ENCODE data around the gene FSTL4.

Gene FSTL4

DNA sequence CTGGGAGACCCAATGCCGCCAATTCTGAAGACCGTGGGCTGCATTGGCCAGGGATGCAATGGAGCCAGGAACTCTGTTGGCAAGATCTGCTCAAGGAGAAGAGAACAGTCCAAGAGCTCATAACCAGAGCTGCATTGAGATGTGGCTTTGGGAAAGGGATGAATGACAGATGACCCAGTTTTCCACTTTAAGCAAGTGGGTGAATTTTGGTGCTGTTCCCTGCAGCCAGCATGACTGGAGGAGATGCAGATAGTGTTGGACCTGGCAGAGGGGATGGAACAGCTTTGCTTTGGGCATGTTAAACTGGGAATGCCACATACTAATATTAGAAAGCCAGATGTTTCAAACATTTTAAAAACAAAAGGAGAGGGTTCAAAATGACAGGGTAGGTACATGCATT lies 143.1 kb downstream of the FSTL4 start:
- DNase-seq: no peak
- H3K9ac ChIP-seq (ENCODE audit: low read depth, low read length): no peak overlapping the region
- no peak for TF ChIP-seq CTCF (IDR thresholded peaks at IDR 0.05; ENCODE audit: borderline replicate concordance, extremely low read depth, low read length, poor library complexity, severe bottlenecking)
- no peak for TF ChIP-seq EZH2 (IDR thresholded peaks at IDR 0.05; ENCODE audit: borderline replicate concordance, low read depth, low read length, severe bottlenecking)
- no peaks in the 10 kb centered on the region for H3K36me3 ChIP-seq (ENCODE audit: insufficient read depth, low read length)
- H3K9me3 ChIP-seq (ENCODE audit: insufficient read depth, low read length, severe bottlenecking): no peaks in the 10 kb centered on the region
- no peak overlapping the region for H3K4me2 ChIP-seq (ENCODE audit: insufficient read depth, low read length)
- no peak overlapping the region for H3K27ac ChIP-seq (ENCODE audit: low read length)
- H3K27me3 ChIP-seq (ENCODE audit: insufficient read depth, low read length, poor library complexity): no peaks in the 10 kb centered on the region
- H3K4me1 ChIP-seq (ENCODE audit: insufficient read depth, low read length): peaks cover 36% of the 10 kb centered on the region
- no peak overlapping the region for H2AFZ ChIP-seq (ENCODE audit: low read depth, low read length)
- no peak overlapping the region for H3K4me3 ChIP-seq (ENCODE audit: low read depth in 1 of 2, low read length in 2 of 2)
- no peaks in the 10 kb centered on the region for H3K79me2 ChIP-seq (ENCODE audit: insufficient read depth, low read length)
- no peaks in the 10 kb centered on the region for H4K20me1 ChIP-seq (ENCODE audit: insufficient read depth, low read length)
- no peak for ATAC-seq (ENCODE audit: insufficient read depth, low read depth)

- peaks cover 36% of the 10 kb centered on the region for H3K4me1 ChIP-seq (ENCODE audit: insufficient read depth, low read length)
- no peak overlapping the region for H2AFZ ChIP-seq (ENCODE audit: low read depth, low read length)
- no peaks in the 10 kb centered on the region for H3K36me3 ChIP-seq (ENCODE audit: insufficient read depth, low read length)
- no peak for TF ChIP-seq EZH2 (IDR thresholded peaks at IDR 0.05; ENCODE audit: borderline replicate concordance, low read depth, low read length, severe bottlenecking)
- TF ChIP-seq CTCF (IDR thresholded peaks at IDR 0.05; ENCODE audit: borderline replicate concordance, extremely low read depth, low read length, poor library complexity, severe bottlenecking): no peak
- no peak overlapping the region for H3K9ac ChIP-seq (ENCODE audit: low read depth, low read length)
- no peak overlapping the region for H3K4me3 ChIP-seq (ENCODE audit: low read depth in 1 of 2, low read length in 2 of 2)
- H3K27ac ChIP-seq (ENCODE audit: low read length): no peak overlapping the region
- H3K79me2 ChIP-seq (ENCODE audit: insufficient read depth, low read length): no peaks in the 10 kb centered on the region
- no peaks in the 10 kb centered on the region for H3K9me3 ChIP-seq (ENCODE audit: insufficient read depth, low read length, severe bottlenecking)
- DNase-seq: no peak
- H4K20me1 ChIP-seq (ENCODE audit: insufficient read depth, low read length): no peaks in the 10 kb centered on the region
- no peak for ATAC-seq (ENCODE audit: insufficient read depth, low read depth)
- H3K27me3 ChIP-seq (ENCODE audit: insufficient read depth, low read length, poor library complexity): no peaks in the 10 kb centered on the region
- no peak overlapping the region for H3K4me2 ChIP-seq (ENCODE audit: insufficient read depth, low read length)
These were observed 143.7 kb downstream of the FSTL4 start for GRCh38 chr5:133468596-133468995.

- TF ChIP-seq CTCF (IDR thresholded peaks at IDR 0.05; ENCODE audit: borderline replicate concordance, extremely low read depth, low read length, poor library complexity, severe bottlenecking) (no peak), EZH2 (IDR thresholded peaks at IDR 0.05; ENCODE audit: borderline replicate concordance, low read depth, low read length, severe bottlenecking) (no peak)
- no peak for DNase-seq
These were observed 144.4 kb downstream of the FSTL4 start for GRCh38 chr5:133467826-133468463.

More at GRCh38 chr5:133467826-133468463, 144.4 kb downstream of the FSTL4 start:
- H3K27ac ChIP-seq (ENCODE audit: low read length): peak overlapping the region; percentile 44
- no peak overlapping the region for H3K9ac ChIP-seq (ENCODE audit: low read depth, low read length)
- no peaks in the 10 kb centered on the region for H3K27me3 ChIP-seq (ENCODE audit: insufficient read depth, low read length, poor library complexity)
- ATAC-seq (ENCODE audit: insufficient read depth, low read depth): no peak
- peaks cover 36% of the 10 kb centered on the region for H3K4me1 ChIP-seq (ENCODE audit: insufficient read depth, low read length)
- no peaks in the 10 kb centered on the region for H3K9me3 ChIP-seq (ENCODE audit: insufficient read depth, low read length, severe bottlenecking)
- H3K79me2 ChIP-seq (ENCODE audit: insufficient read depth, low read length): no peaks in the 10 kb centered on the region
- H3K4me2 ChIP-seq (ENCODE audit: insufficient read depth, low read length): no peak overlapping the region; the same call in 1 of the 2 replicates
- no peaks in the 10 kb centered on the region for H4K20me1 ChIP-seq (ENCODE audit: insufficient read depth, low read length)
- H2AFZ ChIP-seq (ENCODE audit: low read depth, low read length): no peak overlapping the region
- no peaks in the 10 kb centered on the region for H3K36me3 ChIP-seq (ENCODE audit: insufficient read depth, low read length)
- H3K4me3 ChIP-seq (ENCODE audit: low read depth in 1 of 2, low read length in 2 of 2): no peak overlapping the region
